ENCODE data around the gene ATP7B.

GRCh38 chr13:51919531-51919930, 91.7 kb downstream of the ATP7B start:
- TF ChIP-seq YY1 (IDR thresholded peaks at IDR 0.05; ENCODE audit: insufficient read depth, insufficient read length) (no peak), ZNF274 (IDR thresholded peaks at IDR 0.05; ENCODE audit: low read depth, low read length) (no peak)

All from NT2/D1 (cell line).